K562 (cell line): Measurements from ENCODE around the gene ARHGAP12. TPM values are rescaled to one million over a fixed set of nuclear protein-coding genes. Genes with fewer than 3 reads are reported as not detected.
A peak's percentile ranks its signal among the peaks of the same experiment; 100 is the strongest.

Source experiments
- ARID2 ChIP-seq: fragments of 450-650 bp; IDR thresholded peaks from 2 replicates; pipeline ENCODE4 v1.6.1; 2017; ENCODE audit warnings: antibody characterized with exemption, mild to moderate bottlenecking
- BCOR ChIP-seq: fragments of 450-650 bp; IDR thresholded peaks from 2 replicates; pipeline ENCODE4 v1.6.1; 2016
- EP300 ChIP-seq: IDR thresholded peaks from 2 replicates; pipeline ENCODE4 v1.6.1; 2012; ENCODE audit warnings: low read length, improper control_type of control experiment
- EWSR1 ChIP-seq: fragments of 450-650 bp; IDR thresholded peaks from 2 replicates; pipeline ENCODE4 v1.6.1; 2018; ENCODE audit warnings: borderline replicate concordance, mild to moderate bottlenecking, low read depth, moderate library complexity; ENCODE audit not compliant: partially characterized antibody
- FOXP1 ChIP-seq: sonication (generic); formaldehyde crosslinking; IDR thresholded peaks from 2 replicates; pipeline ENCODE4 v1.8.0; 2022; ENCODE audit warnings: mild to moderate bottlenecking, missing genetic modification reagents
- GTF2E2 ChIP-seq: fragments of 200-800 bp; sonication (Bioruptor generic); IDR thresholded peaks from 2 replicates; pipeline ENCODE4 v1.6.1; 2016; ENCODE audit warnings: missing genetic modification characterization, missing compliant biosample characterization
- HDAC2 ChIP-seq: fragments of 450-650 bp; IDR thresholded peaks from 2 replicates; pipeline ENCODE4 v1.6.1; 2016; ENCODE audit warnings: mild to moderate bottlenecking
- HNRNPK ChIP-seq: fragments of 200-400 bp; formaldehyde crosslinking; IDR thresholded peaks from one replicate; pipeline ENCODE4 v1.6.1; 2018; ENCODE audit warnings: mild to moderate bottlenecking, low read depth, low read length; ENCODE audit not compliant: poor library complexity, severe bottlenecking
- MAFG ChIP-seq: fragments of 450-650 bp; conservative IDR thresholded peaks from 2 replicates; pipeline ENCODE4 v1.6.1; 2016; ENCODE audit warnings: missing genetic modification characterization, missing compliant biosample characterization
- MAFK ChIP-seq: IDR thresholded peaks from 2 replicates; pipeline ENCODE4 v1.6.1; 2011; ENCODE audit warnings: low read length, improper control_type of control experiment
- NFRKB ChIP-seq: fragments of 450-650 bp; IDR thresholded peaks from 2 replicates; pipeline ENCODE4 v1.6.1; 2016; ENCODE audit warnings: low read depth
- PPARD ChIP-seq: fragments of 250-450 bp; sonication (Bioruptor Pico); IDR thresholded peaks from 2 replicates; pipeline ENCODE4 v1.8.0; 2022; ENCODE audit warnings: inconsistent platforms, mild to moderate bottlenecking, moderate library complexity
- RAD21 ChIP-seq, 2 experiments: fragments of 250-450 bp in 1 of 2; fragments of 450-650 bp in 1 of 2; sonication (Bioruptor Pico) in 1 of 2; formaldehyde crosslinking in 1 of 2; IDR thresholded peaks in 1 of 2; conservative IDR thresholded peaks in 1 of 2; 2 replicates each; pipeline versions ENCODE4 v1.4.0 to v1.8.0; 2020 to 2022; ENCODE audit warnings: mild to moderate bottlenecking in 2 of 2, moderate library complexity in 1 of 2
- SMARCA5 ChIP-seq: fragments of 450-650 bp; IDR thresholded peaks from 2 replicates; pipeline ENCODE4 v1.6.1; 2016
- TEAD2 ChIP-seq: fragments of 450-650 bp; IDR thresholded peaks from 2 replicates; pipeline ENCODE4 v1.6.1; 2016; ENCODE audit warnings: missing genetic modification characterization, control low read depth, missing compliant biosample characterization
- ZNF143 ChIP-seq: sonication (generic); formaldehyde crosslinking; IDR thresholded peaks from 2 replicates; pipeline ENCODE4 v1.9.0; 2022; ENCODE audit warnings: mild to moderate bottlenecking, missing genetic modification reagents
- ZNF174 ChIP-seq: fragments of 250-450 bp; sonication (Bioruptor Pico); IDR thresholded peaks from 2 replicates; pipeline ENCODE4 v1.4.0; 2020; ENCODE audit warnings: mild to moderate bottlenecking
- ZNF224 ChIP-seq: sonication (generic); formaldehyde crosslinking; IDR thresholded peaks from 2 replicates; pipeline ENCODE4 v1.8.0; 2022; ENCODE audit warnings: mild to moderate bottlenecking, missing genetic modification reagents
- ZNF584 ChIP-seq: fragments of 200-800 bp; sonication (Bioruptor generic); IDR thresholded peaks from 2 replicates; pipeline ENCODE4 v1.6.1; 2016; ENCODE audit warnings: low read depth, mild to moderate bottlenecking, missing genetic modification characterization, missing compliant biosample characterization
- polyA plus RNA-seq, 8 experiments: library from polyadenylated mRNA; depleted of rRNA in 4 of 8; stranded (reverse) in 5 of 8; unstranded in 3 of 8; fragments of >200 nt; fragmentation: Nextera tagmentation in 2 of 8; fragmentation: Illumina TruSeq in 1 of 8; extraction: Ambion mirVana in 2 of 8; extraction: Trizol in 1 of 8; gene quantifications; 2 replicates each; pipeline versions ENCODE4 v1.2.1 to v1.2.3, GENCODE V29; 2011 to 2014; ENCODE audit warnings: inconsistent platforms in 1 of 8, missing spikeins in 1 of 8
- total RNA-seq, 7 experiments: library from RNA; depleted of rRNA in 6 of 7; stranded (reverse); fragments of >200 nt in 6 of 7; fragmentation: Illumina TruSeq in 2 of 7; extraction: Trizol in 2 of 7; gene quantifications; 2 replicates each; pipeline versions ENCODE4 v1.2.1 to v1.2.3, GENCODE V29; 2011 to 2021; ENCODE audit warnings: low replicate concordance in 1 of 7
- TF ChIP-seq, protein P1 (sequence below): fragments of 150-350 bp; conservative IDR thresholded peaks from 2 replicates; pipeline ENCODE4 v1.6.1; 2014; ENCODE audit warnings: low read length
- TF ChIP-seq, protein P2 (sequence below), 2 experiments: fragments of 450-650 bp in 1 of 2; sonication (generic) in 1 of 2; formaldehyde crosslinking in 1 of 2; IDR thresholded peaks in 1 of 2; conservative IDR thresholded peaks in 1 of 2; 2 replicates each; pipeline versions ENCODE4 v1.6.1 to v1.8.1; 2016 to 2023; ENCODE audit warnings: mild to moderate bottlenecking in 2 of 2, moderate library complexity in 2 of 2, inconsistent platforms in 1 of 2, missing genetic modification reagents in 1 of 2
- TF ChIP-seq, protein P3 (sequence below): fragments of 200-800 bp; sonication (Bioruptor generic); IDR thresholded peaks from 2 replicates; pipeline ENCODE4 v1.6.1; 2017; ENCODE audit warnings: missing genetic modification characterization, missing compliant biosample characterization
- TF ChIP-seq, protein P4 (sequence below): fragments of 250-450 bp; sonication (Bioruptor Pico); IDR thresholded peaks from 2 replicates; pipeline ENCODE4 v1.8.0; 2021; ENCODE audit warnings: mild to moderate bottlenecking, moderate library complexity

ARHGAP12 gene
- total and polyA plus RNA-seq, 9 of the 15 experiments (the other 6 are each of a cell fraction or from before 2014, with no cell fraction given) = 4.4 to 18.7 (median 10.1) TPM

DNA sequence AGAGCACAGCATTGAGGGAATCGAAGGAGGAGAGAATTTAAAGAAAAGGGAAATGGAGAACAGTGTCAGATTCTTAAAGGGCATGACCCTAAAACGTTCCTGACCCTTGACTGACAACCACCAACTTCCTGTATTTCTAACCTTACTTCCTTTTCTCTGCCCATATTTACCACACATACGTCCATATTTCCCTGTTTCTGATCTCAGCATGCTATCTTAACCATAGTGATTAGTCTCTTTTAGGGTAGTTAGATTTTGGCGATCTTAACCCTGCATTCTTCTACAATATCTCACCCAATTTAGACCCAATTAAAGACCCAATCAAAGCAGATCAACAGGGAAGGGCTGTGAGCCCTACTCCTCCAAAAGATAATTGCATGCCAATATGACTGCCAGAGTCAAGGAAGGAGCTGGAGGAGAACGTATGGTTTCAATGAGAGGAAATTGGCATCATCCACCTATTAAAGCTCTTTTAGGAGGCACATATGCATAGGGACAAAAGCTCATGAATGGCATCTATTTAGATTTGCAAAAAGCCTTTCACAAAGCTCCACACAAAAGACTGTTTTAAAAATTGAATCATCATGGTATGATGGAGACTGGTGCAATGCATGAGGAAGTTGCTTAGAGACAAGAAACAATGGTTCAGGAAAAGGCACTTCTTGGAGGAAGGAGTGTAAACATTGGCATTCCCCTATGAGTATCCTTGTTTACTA, 49.0 kb upstream of the ARHGAP12 start (continued):
- TF ChIP-seq PPARD (CRISPR knock-in tag) (no peak), HDAC2 (no peak), SMARCA5 (no peak), ZNF584 (no peak), TEAD2 (no peak), NFRKB (no peak), MAFK (no peak), EP300 (peak; percentile 46), ZNF174 (CRISPR knock-in tag) (no peak), ARID2 (no peak), MAFG (tag) (no peak), BCOR (no peak), GTF2E2 (tag) (no peak), ZNF143 (CRISPR knock-in tag) (no peak), RAD21 (CRISPR knock-in tag; conservative IDR thresholded peaks at IDR 0.05 in 1 of 2, IDR thresholded peaks at IDR 0.05 in 1 of 2) (0 out of 4 replicates have a peak, but pooled peaks of 1 of the 2 experiments have one; percentile 13), FOXP1 (CRISPR knock-in tag) (no peak), ZNF224 (CRISPR knock-in tag) (no peak), EWSR1 (no peak), HNRNPK (no peak)
- TF ChIP-seq, protein P1, sequence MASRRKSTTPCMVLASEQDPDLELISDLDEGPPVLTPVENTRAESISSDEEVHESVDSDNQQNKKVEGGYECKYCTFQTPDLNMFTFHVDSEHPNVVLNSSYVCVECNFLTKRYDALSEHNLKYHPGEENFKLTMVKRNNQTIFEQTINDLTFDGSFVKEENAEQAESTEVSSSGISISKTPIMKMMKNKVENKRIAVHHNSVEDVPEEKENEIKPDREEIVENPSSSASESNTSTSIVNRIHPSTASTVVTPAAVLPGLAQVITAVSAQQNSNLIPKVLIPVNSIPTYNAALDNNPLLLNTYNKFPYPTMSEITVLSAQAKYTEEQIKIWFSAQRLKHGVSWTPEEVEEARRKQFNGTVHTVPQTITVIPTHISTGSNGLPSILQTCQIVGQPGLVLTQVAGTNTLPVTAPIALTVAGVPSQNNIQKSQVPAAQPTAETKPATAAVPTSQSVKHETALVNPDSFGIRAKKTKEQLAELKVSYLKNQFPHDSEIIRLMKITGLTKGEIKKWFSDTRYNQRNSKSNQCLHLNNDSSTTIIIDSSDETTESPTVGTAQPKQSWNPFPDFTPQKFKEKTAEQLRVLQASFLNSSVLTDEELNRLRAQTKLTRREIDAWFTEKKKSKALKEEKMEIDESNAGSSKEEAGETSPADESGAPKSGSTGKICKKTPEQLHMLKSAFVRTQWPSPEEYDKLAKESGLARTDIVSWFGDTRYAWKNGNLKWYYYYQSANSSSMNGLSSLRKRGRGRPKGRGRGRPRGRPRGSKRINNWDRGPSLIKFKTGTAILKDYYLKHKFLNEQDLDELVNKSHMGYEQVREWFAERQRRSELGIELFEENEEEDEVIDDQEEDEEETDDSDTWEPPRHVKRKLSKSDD = no peak
- TF ChIP-seq, protein P2, sequence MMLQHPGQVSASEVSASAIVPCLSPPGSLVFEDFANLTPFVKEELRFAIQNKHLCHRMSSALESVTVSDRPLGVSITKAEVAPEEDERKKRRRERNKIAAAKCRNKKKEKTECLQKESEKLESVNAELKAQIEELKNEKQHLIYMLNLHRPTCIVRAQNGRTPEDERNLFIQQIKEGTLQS (IDR thresholded peaks at IDR 0.05) = peak; percentile 69
- TF ChIP-seq, protein P2 (CRISPR knock-in tag; conservative IDR thresholded peaks at IDR 0.05) = no peak
- TF ChIP-seq, protein P3, sequence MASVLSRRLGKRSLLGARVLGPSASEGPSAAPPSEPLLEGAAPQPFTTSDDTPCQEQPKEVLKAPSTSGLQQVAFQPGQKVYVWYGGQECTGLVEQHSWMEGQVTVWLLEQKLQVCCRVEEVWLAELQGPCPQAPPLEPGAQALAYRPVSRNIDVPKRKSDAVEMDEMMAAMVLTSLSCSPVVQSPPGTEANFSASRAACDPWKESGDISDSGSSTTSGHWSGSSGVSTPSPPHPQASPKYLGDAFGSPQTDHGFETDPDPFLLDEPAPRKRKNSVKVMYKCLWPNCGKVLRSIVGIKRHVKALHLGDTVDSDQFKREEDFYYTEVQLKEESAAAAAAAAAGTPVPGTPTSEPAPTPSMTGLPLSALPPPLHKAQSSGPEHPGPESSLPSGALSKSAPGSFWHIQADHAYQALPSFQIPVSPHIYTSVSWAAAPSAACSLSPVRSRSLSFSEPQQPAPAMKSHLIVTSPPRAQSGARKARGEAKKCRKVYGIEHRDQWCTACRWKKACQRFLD (CRISPR knock-in tag) = peak; percentile 36; the same call in 1 of the 2 replicates
- TF ChIP-seq, protein P4, sequence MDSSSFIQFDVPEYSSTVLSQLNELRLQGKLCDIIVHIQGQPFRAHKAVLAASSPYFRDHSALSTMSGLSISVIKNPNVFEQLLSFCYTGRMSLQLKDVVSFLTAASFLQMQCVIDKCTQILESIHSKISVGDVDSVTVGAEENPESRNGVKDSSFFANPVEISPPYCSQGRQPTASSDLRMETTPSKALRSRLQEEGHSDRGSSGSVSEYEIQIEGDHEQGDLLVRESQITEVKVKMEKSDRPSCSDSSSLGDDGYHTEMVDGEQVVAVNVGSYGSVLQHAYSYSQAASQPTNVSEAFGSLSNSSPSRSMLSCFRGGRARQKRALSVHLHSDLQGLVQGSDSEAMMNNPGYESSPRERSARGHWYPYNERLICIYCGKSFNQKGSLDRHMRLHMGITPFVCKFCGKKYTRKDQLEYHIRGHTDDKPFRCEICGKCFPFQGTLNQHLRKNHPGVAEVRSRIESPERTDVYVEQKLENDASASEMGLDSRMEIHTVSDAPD (CRISPR knock-in tag) = no peak
